Natural killer cell (primary cell): ENCODE data around the gene ASAP2. TPM values are rescaled to one million over a fixed set of nuclear protein-coding genes. Genes with fewer than 3 reads are reported as not detected.

ENCODE experiments used
- ATAC-seq, 3 donors: fragments of 150-1000 bp in 2 of 3; fragments of 200-7000 bp in 1 of 3; cut with Tn5 transposase; 1 replicate in 1 of 3; 2 replicates in 2 of 3; pipeline ENCODE4 v1.10.0; 2021; ENCODE audit warnings: mild to moderate bottlenecking in 2 of 3, moderate library complexity in 2 of 3
- DNase-seq, 2 donors: peaks; one replicate each; pipeline versions ENCODE4 v3.0.0 to v3.0.0-alpha.2; 2013 to 2021; ENCODE audit warnings: mixed read lengths in 1 of 2
- H3K27ac ChIP-seq: one replicate; pipeline ENCODE4 v1.5.1; 2013; ENCODE audit warnings: mild to moderate bottlenecking, low read length
- H3K27me3 ChIP-seq: one replicate; pipeline ENCODE4 v1.6.1; 2013; ENCODE audit warnings: low read length; ENCODE audit not compliant: control insufficient read depth, insufficient read depth
- H3K36me3 ChIP-seq: one replicate; pipeline ENCODE4 v1.6.1; 2013; ENCODE audit warnings: low read length; ENCODE audit not compliant: control insufficient read depth, insufficient read depth
- H3K4me1 ChIP-seq: one replicate; pipeline ENCODE4 v1.6.1; 2013; ENCODE audit warnings: low read length; ENCODE audit not compliant: control insufficient read depth, insufficient read depth
- H3K4me3 ChIP-seq: one replicate; pipeline ENCODE4 v1.5.1; 2013; ENCODE audit warnings: low read length
- H3K9me3 ChIP-seq: one replicate; pipeline ENCODE4 v1.6.1; 2013; ENCODE audit warnings: low read length; ENCODE audit not compliant: control insufficient read depth, insufficient read depth
- H3K27ac Mint-ChIP-seq, 2 donors: one replicate each; pipeline ENCODE4 v1.8.0; 2022; ENCODE audit warnings: mild to moderate bottlenecking in 2 of 2, mixed read lengths in 2 of 2, moderate library complexity in 1 of 2
- H3K27me3 Mint-ChIP-seq, 2 donors: one replicate each; pipeline ENCODE4 v1.8.0; 2022; ENCODE audit warnings: low read depth in 2 of 2, mixed read lengths in 2 of 2
- H3K36me3 Mint-ChIP-seq: one replicate; pipeline ENCODE4 v1.8.0; 2022; ENCODE audit warnings: mixed read lengths
- H3K4me1 Mint-ChIP-seq, 2 donors: one replicate each; pipeline ENCODE4 v1.8.0; 2022; ENCODE audit warnings: mixed read lengths in 2 of 2
- H3K4me3 Mint-ChIP-seq: one replicate; pipeline ENCODE4 v1.8.0; 2022; ENCODE audit warnings: mild to moderate bottlenecking, moderate library complexity, mixed read lengths
- H3K9me3 Mint-ChIP-seq, 2 donors: one replicate each; pipeline ENCODE4 v1.8.0; 2022; ENCODE audit warnings: mixed read lengths in 2 of 2
- WGBS: methylation state at CpG from one replicate; pipeline ENCODE4 v1.1.7; 2013; ENCODE audit warnings: missing lambda C conversion rate; ENCODE audit not compliant: insufficient coverage; 5-methylcytosine and 5-hydroxymethylcytosine counted together
- intact Hi-C: fragments of 100-400 bp; cut with micrococcal nuclease; formaldehyde crosslinking; loops from one replicate; pipeline ENCODE4 v1.14.2; 2022
- total RNA-seq, 4 donors: library from RNA; stranded (reverse); fragments of 120-200 nt in 1 of 4; gene quantifications; one replicate each; pipeline versions ENCODE4 v1.2.3 to v1.2.4, GENCODE V29; 2013 to 2022
- TF ChIP-seq, protein P1 (sequence below): fragments of 200-600 bp; IDR thresholded peaks from one replicate; pipeline ENCODE4 v1.8.0; 2022; ENCODE audit warnings: antibody characterized with exemption

The ASAP2 gene
- total RNA-seq, 3 donors from 2014 or later (not counting 1 experiment from before 2014, with no cell fraction given): 0.20 to 1.8 (median 0.60) TPM

DNA sequence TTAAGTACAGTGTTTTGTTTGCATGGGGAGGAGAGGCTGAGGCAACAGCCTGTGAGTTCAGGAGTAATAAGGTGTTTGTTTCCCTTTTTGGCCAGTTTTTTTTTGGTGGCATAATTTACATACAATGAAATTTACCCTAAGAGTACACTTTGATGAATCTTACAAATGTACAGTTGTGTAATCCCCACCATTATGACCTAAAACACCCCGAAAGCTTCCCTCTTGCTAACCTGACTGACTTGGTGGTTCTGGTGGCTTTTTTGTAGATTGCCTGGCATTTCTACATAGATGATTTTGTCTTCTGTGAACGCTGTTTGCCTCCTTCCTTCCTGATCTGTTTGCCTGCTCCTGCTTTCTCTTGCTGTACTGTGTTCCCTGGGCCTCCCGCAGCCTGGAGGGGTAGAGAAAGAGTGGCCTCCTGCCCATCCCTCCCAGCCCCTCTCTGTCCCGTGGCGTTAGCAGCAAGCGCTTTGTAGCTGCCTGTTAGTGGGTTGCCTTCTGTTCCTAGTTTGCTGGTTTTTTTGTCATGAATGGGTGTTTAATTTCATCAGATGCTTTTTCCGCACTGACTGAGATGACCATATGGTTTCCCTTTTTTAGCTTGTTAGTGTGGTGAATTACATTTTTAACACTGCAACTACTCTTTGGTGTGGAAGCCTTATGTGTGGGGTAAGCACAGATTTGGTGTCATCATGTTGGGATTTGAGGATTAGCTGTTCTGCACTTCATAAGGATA, 32.1 kb downstream of the ASAP2 start:
- H3K4me1 ChIP-seq: peaks cover 5% of the 10 kb centered on the region
- 90% methylated on average over 5 of the region's 7 CpGs for WGBS
- H3K4me3 ChIP-seq: no peak overlapping the region
- Mint-ChIP-seq H3K4me1 (no peaks in the 10 kb centered on the region), H3K27ac (no peak overlapping the region), H3K27me3 (peaks cover 0 to 3% of the 10 kb centered on the region in 2 donors), H3K4me3 (no peak overlapping the region), H3K9me3 (no peaks in the 10 kb centered on the region), H3K36me3 (no peaks in the 10 kb centered on the region)
- no peak overlapping the region for H3K27ac ChIP-seq
- no peaks in the 10 kb centered on the region for H3K9me3 ChIP-seq
- intact Hi-C loops: no loop called here
- DNase-seq (no peak), ATAC-seq (no peak)
- no peaks in the 10 kb centered on the region for H3K27me3 ChIP-seq
- TF ChIP-seq, protein P1, sequence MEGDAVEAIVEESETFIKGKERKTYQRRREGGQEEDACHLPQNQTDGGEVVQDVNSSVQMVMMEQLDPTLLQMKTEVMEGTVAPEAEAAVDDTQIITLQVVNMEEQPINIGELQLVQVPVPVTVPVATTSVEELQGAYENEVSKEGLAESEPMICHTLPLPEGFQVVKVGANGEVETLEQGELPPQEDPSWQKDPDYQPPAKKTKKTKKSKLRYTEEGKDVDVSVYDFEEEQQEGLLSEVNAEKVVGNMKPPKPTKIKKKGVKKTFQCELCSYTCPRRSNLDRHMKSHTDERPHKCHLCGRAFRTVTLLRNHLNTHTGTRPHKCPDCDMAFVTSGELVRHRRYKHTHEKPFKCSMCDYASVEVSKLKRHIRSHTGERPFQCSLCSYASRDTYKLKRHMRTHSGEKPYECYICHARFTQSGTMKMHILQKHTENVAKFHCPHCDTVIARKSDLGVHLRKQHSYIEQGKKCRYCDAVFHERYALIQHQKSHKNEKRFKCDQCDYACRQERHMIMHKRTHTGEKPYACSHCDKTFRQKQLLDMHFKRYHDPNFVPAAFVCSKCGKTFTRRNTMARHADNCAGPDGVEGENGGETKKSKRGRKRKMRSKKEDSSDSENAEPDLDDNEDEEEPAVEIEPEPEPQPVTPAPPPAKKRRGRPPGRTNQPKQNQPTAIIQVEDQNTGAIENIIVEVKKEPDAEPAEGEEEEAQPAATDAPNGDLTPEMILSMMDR: no peak
- H3K36me3 ChIP-seq: no peaks in the 10 kb centered on the region

DNA sequence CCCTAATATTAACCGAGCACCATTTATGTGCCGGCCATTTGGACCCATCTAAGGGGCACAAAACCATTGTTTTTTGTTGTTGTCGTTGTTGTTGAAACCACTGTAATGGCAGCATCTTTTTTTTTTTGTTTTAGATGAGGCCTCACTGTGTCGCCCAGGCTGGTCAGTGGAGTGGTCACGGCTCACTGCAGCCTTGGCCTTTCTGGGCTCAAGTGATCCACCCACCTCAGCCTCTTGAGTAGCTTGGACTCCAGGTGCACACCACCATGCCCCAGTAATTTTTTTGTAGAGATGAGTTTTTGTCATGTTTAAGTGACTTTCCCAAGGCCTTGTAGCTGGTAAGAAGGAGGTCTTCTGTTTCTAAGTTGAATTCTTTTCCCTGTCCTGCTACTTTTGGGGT, 33.0 kb downstream of the ASAP2 start:
- no peak for DNase-seq
- no peaks in the 10 kb centered on the region for H3K27me3 ChIP-seq
- no peaks in the 10 kb centered on the region for H3K36me3 Mint-ChIP-seq
- ATAC-seq: no peak
- WGBS: 92% methylated on average over 5 of the region's 5 CpGs
- H3K4me3 ChIP-seq: no peak overlapping the region
- H3K4me1 Mint-ChIP-seq: no peaks in the 10 kb centered on the region
- no peaks in the 10 kb centered on the region for H3K9me3 ChIP-seq
- H3K4me1 ChIP-seq: no peaks in the 10 kb centered on the region
- H3K27ac Mint-ChIP-seq: no peak overlapping the region
- no peaks in the 10 kb centered on the region for H3K9me3 Mint-ChIP-seq
- TF ChIP-seq, protein P1: no peak
- peaks cover 0 to 3% of the 10 kb centered on the region in 2 donors for H3K27me3 Mint-ChIP-seq
- H3K27ac ChIP-seq: no peak overlapping the region
- H3K4me3 Mint-ChIP-seq: no peak overlapping the region
- intact Hi-C loops: no loop called here
- no peaks in the 10 kb centered on the region for H3K36me3 ChIP-seq

DNA sequence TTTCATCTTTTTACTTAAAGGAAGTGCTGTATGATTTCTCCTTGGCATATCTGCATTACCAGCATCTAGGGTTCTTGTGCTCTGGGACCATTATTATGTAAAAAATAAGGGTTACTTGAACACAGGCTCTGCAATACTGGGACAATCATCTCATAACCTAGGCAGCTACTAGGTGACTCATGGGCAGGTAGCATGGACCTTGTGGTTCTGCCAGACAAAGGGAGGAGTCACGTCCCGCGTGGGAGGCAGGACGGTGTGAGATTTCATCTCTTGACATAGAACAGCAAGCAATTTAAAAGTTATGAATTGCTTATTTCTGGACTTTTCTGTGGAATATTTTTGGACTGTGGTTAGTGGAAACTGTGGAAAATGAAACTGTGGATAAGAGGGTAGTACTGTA, 34.1 kb downstream of the ASAP2 start:
- Histone ChIP-seq H3K36me3 (no peaks in the 10 kb centered on the region), H3K4me3 (no peak overlapping the region), H3K4me1 (no peaks in the 10 kb centered on the region), H3K9me3 (no peaks in the 10 kb centered on the region), H3K27ac (no peak overlapping the region), H3K27me3 (no peaks in the 10 kb centered on the region)
- DNase-seq (no peak), ATAC-seq (no peak)
- WGBS: 87% methylated on average over 4 of the region's 4 CpGs
- no peaks in the 10 kb centered on the region for H3K27me3 Mint-ChIP-seq
- no peaks in the 10 kb centered on the region for H3K36me3 Mint-ChIP-seq
- no peaks in the 10 kb centered on the region for H3K4me1 Mint-ChIP-seq
- no peak overlapping the region for H3K4me3 Mint-ChIP-seq
- intact Hi-C loops: no loop called here
- H3K27ac Mint-ChIP-seq: no peak overlapping the region
- H3K9me3 Mint-ChIP-seq: no peaks in the 10 kb centered on the region
- TF ChIP-seq, protein P1: no peak

DNA sequence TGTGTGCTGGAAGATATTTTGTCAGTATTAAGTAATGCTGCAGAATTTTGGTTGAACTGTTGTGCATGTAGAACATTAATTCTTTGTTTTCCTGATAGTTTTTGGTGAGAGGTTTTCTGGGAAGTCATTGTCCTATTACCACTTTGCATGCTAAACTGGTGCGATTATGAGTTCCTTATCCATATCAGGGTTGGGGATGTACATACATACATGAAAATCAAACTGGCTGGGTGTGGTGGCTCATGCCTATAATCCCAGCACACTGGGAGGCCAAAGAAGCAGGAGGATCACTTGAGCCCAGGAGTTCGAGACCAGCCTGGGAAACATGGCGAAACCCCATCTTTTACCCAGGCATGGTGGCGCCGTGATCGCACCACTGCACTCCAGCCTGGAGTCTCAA, 34.6 kb downstream of the ASAP2 start:
- WGBS: 92% methylated on average over 5 of the region's 6 CpGs
- H3K9me3 ChIP-seq: no peaks in the 10 kb centered on the region
- no peak overlapping the region for H3K27ac Mint-ChIP-seq
- DNase-seq (no peak), ATAC-seq (no peak)
- no peak overlapping the region for H3K4me3 Mint-ChIP-seq
- TF ChIP-seq, protein P1: no peak
- no peak overlapping the region for H3K27ac ChIP-seq
- H3K27me3 ChIP-seq: no peaks in the 10 kb centered on the region
- no peaks in the 10 kb centered on the region for H3K36me3 Mint-ChIP-seq
- H3K27me3 Mint-ChIP-seq: no peaks in the 10 kb centered on the region
- no peak overlapping the region for H3K4me3 ChIP-seq
- intact Hi-C loops: no loop called here
- H3K36me3 ChIP-seq: no peaks in the 10 kb centered on the region
- no peaks in the 10 kb centered on the region for H3K4me1 ChIP-seq
- no peaks in the 10 kb centered on the region for H3K9me3 Mint-ChIP-seq
- no peaks in the 10 kb centered on the region for H3K4me1 Mint-ChIP-seq
